Stimulated activated CD8-positive, alpha-beta memory T cell treated with anti-CD3 and anti-CD28 coated beads, Interleukin-4, amount 100 ng/mL, for 4 hours (primary cell): Measurements from ENCODE around the gene MYADM.
"Not testable (repeated sequence)": the region's sequence is repeated elsewhere in the genome, so short reads cannot be mapped to it uniquely, and the experiment has no call there.

Experiments used
- DNase-seq, 2 donors: peaks; one replicate each; pipeline ENCODE4 v3.0.0-alpha.2; 2020; ENCODE audit warnings: low read depth in 2 of 2, low spot score in 1 of 2

The MYADM gene, protein sequence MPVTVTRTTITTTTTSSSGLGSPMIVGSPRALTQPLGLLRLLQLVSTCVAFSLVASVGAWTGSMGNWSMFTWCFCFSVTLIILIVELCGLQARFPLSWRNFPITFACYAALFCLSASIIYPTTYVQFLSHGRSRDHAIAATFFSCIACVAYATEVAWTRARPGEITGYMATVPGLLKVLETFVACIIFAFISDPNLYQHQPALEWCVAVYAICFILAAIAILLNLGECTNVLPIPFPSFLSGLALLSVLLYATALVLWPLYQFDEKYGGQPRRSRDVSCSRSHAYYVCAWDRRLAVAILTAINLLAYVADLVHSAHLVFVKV

DNA sequence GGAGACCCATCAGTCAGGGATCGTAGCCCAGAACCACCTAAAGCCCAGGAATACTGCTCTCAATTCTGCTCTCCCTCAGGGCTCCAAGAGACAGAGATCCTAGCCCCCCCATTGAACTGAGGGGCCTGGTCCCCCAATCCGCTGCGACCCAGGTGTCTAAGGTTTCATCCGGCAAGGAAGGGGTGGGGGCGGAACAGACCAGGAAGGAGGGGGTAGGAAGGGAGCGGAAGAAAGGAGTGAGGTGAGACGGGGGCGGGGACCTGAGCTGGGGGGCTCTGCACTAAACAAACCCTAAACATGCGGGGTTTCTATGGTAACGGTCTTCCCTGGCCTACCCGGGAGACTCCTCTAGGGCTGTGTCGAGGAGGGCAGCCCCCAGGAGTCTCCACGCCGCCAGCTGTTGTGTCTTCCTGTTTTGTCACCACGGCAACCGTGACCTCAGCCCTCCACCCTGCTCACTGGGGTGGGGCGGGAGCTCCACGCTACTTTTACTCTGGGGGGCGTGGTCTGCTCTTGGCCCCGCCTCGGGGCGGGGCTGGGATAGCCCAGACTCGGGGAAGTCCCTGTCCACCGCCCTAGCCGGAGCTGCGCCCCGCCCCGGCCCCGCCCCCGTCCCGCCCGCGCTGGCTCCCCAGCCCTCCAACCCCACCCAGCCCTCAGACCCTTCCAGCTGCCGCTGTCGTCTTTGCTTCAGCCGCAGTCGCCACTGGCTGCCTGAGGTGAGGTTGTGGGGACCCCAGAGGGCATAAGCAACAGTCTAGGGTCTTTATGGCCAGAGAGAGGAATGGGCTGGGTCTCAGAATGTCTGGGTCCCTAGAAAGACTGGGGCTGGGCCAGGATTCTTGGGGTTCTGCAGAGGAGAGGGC lies at the start of gene MYADM:
Gene MYADM (plus strand): TSS at position 659 of the 866 bp plus-strand sequence. CDS start 5,647 bp downstream, outside the sequence.
- DNase-seq, result peak; percentile 99

DNA sequence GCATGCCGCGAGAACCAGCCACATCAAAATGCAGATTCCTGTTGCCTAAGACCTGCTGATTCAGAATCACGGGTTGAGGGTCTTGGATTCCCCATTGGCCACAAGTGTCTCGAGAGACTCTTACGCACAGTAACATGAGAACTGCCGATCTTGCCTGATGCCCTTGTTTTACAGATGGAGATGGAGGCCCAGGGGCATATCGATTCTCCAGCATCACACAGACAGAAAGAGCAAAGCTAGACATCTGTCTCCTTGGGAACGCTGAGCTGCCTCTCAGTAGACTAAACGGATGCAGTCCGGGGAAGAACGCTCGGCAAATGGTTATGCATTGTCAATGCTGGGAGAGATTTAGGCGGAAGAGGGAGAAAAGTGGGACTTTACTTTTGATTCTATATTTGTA lies 48.9 kb upstream of the MYADM start:
- no peak for DNase-seq

DNA sequence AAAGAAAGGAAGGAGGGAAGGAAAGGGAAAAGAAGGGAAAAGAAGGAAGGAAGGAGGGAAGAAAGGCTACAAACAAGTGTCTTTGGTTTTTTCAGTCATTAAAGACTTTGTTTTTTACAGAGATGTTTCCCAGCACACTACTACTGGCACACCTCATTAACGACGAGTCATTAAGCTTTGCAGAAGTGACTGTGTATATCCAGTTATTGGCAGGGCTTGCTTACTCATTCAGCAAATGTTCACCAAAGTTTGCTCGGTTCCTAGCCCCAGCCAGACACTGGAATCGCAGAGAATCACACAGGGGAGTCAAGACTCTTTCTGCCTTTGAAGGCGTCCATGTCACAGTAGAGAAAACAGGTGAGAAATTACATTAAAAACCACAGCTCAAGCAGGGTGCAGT lies 47.8 kb upstream of the MYADM start:
- DNase-seq, result no peak

DNA sequence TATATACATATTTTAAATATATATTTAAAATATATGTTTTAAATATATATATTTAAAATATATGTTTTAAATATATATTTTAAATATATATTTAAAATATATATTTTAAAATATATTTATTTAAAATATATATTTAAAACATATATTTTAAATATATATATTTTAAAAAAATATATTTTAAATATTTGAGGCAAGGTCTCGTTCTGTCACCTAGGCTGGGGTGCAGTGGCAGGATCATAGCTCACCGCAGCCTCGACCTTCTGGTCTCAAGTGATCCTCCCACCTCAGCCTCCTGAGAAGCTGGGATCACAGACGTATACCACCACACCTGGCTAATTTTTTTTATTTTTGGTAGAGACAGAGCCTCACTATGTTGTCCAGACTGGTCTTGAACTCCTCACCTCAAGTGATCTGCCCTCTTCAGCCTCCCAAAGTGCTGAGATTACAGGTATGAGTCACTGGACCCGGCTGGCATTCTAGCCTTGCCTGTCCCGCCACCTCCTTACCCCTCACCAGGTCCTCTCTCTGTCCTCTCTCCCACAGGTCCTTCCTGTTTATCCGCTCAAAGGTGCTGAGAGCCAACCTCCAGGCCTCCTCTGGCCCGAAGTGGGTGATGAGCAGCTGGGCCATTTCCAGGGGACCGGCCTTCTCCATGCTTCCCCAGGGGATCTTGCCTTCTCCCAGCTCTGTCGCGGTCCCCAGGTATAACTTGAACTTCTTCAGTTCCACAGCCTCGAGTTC lies 44.1 kb upstream of the MYADM start:
- no peak for DNase-seq

DNA sequence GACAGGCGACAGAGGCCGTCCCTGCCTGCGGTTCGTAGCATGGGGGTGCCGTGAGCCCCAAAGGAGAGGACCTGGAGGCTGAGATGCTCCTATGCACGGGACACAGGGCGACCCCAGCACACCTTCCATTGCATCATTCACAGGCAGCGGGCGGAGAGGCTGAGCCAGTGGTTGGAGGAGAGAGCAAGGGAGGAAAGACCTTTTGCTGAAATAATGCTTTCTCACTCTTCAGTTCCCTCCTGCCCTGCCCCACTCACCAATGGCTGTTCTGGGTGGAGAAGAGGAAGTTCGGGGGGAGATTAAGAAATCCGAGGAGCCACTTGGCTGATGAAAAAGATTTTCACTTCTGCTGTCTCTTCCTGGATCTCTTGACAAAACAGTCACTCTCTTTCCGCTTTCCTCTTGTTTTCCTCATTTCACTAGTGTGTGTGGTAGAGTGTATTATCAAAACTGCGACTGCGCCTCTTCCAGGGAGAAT lies 43.5 kb upstream of the MYADM start, which contains the start of gene NLRP12:
Gene NLRP12 (minus strand): TSS at position 181 of the 478 bp plus-strand sequence. CDS start 140 bp downstream, at position 41.
- no peak for DNase-seq

DNA sequence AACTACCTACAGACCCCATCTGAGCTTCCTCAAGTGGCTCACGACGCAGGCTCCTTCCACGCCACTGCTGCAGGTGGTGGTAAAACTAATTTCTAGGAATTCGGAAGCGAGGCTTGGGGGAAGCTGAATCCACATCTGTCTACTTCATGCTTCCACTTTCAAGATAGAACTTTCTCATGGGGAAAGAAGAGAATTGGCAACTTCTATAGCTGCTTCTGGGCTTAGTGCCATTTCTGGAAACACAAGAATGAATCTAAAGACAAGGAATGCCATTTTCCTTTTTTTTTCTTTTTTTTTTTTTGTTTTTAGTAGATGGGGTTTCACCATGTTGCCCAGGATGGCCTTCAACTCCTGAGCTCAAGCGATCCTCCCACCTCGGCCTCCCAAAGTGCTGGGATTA lies 40.8 kb upstream of the MYADM start:
- DNase-seq, result no peak

DNA sequence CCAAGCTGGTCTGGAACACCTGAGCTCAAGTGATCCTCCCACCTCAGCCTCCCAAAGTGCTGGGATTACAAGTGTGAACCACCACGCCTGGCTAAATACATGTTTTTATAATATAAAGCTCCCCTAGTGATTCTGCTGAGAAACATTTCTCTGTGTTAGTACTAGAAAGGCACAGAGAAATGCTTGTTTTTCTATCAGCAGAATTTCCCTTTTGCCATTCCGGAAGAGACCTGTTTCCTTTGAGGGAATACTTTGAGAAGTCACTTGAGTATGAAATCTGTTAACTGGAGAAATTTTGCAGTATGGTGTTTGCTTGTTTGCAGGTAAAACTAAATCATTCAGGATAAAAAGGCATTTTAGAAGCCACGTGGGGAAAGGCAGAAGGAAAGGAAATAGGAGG lies 39.2 kb upstream of the MYADM start:
- no peak for DNase-seq

DNA sequence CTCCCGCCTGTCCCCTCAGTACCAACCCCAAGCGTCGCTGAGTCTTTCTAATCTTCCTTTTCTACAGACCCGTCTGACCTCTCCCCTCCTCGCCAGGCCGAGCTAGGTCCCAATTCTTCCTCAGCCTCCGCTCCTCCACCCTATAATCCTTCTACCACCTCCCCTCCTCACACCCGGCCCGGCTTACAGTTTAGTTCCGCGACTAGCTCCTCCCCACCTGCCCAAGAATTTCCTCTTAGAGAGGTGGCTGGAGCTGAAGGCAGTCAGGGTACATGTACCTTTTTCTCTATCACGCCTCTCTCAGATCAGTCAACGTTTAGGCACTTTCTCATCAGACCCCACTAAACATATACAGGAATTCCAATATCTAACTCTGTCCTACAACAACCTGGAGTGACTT lies 34.8 kb upstream of the MYADM start:
- not testable (repeated sequence) for DNase-seq

DNA sequence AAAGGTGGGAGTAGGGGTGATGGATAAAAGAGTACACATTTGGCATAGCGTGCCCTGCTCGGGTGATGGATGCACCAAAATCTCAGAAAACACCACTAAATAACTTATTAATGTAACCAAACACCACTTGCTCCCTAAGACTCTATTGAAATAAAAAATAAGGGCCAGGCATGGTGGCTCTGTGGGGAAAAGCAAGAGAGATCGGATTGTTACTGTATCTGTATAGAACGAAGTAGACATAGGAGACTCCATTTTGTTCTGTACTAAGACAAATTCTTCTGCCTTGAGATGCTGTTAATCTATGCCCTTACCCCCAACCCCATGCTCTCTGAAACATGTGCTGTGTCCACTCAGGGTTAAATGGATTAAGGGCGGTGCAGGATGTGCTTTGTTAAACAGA lies 29.2 kb upstream of the MYADM start:
- DNase-seq, result not testable (repeated sequence)

DNA sequence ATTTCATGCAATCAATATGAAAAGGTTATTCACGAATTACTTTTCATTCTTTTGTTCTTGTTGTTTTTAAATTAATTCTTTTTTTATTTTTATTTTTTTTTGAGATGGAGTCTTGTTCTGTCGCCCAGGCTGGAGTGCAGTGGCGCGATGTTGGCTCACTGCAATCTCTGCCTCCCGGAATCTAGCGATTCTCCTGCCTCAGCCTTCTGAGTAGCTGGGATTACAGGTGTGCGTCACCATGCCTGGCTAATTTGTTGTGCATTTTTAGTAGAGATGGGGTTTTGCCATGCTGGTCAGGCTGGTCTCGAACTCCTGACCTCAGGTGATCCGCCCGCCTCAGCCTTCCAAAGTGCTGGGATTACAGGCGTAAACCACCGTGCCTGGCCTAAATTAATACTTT lies 27.4 kb upstream of the MYADM start:
- DNase-seq, result not testable (repeated sequence)

DNA sequence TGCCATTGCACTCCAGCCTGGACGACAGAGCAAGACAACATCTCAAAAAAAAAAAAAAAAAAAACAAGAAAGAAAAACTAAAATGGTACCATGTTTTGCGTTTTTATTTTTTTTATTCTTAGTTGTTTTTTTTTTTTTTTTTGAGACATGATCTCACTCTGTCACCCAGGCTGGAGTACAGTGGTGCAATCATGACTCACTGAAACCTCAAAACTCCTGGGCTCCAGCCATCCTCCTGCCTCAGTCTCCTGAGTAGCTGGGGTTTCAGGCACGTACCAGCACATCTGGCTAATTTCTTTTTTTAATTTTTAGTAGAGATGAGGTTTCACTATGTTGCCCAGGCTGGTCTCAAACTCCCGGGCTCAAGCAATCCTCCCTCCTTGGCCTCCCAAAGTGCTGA lies 26.8 kb upstream of the MYADM start:
- DNase-seq, result not testable (repeated sequence)

DNA sequence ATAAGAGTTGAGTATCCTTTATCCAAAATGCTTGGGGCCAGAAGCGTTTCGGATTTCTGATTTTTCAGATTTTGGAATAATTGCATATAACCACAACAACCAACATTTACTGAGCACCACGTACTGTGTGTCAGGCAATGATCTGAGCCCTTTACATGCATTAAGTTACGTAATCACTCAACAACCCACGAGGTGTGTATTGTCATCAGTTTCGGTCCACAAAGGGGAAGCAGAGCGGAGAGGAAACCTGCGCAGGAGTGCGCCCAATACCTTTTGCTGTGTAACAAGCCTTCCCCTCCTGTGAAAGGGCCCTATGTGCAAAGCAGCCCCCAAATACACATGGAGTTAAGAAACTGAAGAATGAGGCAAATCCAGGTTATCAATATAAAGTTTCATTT lies 22.8 kb upstream of the MYADM start:
- DNase-seq, result no peak

DNA sequence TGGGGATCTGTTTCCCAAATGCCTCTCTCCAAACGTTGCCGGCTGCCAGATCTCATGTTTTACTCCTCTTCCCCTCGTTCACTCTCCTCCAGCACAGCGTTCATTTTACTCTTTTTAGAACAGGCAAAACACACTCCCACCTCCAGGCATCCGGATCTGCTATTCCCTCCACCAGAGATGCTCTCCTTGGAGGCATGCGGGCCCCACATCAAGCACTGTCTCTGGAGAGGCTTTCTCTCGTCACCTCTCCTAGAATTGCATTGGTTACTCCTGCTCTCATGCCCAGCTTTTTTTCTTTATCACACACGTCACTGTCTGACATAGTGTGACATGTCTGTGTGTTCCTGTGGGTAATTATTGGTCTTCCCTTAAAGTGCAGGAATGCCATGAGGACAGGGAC lies 20.1 kb upstream of the MYADM start:
- DNase-seq, result no peak

DNA sequence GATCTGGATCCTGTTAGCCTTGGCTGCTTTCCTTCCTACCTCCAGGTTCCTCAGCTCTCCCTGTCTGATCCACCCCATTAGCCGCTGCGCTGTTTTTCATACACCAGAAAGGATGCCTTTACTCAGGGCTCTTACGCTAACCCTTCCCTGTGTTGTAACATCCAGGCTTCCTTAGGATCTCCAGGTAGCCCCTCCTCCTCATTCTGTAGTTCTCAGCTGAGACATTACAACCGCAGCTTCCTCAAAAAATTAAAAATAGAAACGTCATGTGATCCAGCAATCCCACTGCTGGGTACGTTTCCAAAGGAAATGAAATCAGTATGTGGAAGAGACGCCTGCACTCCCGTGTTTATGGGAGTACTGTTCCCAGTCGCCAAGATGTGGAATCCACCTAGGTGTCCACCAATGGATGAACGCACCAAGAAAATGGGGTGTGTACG lies 18.4 kb upstream of the MYADM start:
- no peak for DNase-seq

DNA sequence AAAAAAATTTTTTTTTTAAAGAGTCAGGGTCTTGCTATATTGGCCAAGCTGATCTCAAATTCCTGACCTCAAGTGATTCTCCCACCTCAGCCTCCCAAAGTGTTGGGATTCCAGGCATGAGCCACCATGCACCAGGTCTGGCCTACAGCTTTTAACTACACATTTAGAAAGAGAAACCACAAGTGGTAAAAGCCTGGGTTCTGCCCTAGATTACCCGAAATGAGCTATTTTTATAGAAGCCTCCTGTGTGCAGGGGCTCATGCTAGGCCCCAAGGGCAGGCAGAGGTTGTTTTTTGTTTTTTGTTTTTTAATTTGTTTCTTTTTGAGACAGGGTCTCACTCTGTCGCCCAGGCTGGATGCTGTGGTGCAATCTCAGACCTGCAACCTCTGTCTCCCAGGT lies 14.0 kb upstream of the MYADM start:
- no peak for DNase-seq

DNA sequence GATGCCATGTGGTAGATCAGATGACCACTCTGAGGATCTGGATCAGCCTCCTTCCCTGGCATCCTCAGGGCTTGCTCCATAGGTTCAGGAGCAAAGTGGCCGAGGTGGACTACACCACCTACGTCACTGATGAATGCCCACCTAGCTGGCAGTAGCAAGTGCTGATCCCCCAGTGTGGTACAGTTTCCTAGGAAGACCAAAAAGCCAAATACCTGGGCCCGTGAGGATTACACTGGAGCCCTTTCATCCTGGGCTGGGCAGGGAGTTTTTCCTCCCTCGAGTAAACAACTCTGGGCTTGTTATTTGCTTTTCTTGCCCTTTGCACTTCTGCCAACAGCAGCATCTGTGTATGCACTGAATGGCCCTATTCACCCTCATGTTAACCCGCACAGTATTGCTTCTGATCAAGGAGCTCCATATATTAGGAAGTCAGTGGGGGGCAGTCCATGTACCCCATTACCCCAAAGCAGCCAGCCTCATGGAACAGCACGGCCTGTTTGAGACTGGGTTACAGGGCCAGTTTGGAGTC lies 3.3 kb upstream of the MYADM start:
- DNase-seq, result no peak

DNA sequence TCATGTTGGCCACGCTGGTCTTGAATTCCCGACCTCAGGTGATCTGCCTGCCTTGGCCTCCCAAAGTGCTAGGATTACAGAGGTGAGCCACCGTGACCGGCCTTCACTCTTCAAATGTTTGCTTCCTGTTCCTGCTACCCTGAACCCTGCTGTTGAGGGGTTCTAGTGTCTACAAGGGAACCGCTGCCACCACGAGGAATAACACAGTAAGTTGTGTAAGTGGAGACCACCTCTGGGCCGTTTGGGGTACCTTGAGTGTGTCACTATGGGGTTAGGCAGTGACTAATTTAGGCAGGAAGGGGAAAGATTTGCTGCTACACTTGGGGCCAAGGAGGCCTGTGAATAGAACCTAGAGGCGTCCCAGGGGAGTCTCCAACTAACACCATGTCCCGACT lies 2.2 kb upstream of the MYADM start:
- no peak for DNase-seq

DNA sequence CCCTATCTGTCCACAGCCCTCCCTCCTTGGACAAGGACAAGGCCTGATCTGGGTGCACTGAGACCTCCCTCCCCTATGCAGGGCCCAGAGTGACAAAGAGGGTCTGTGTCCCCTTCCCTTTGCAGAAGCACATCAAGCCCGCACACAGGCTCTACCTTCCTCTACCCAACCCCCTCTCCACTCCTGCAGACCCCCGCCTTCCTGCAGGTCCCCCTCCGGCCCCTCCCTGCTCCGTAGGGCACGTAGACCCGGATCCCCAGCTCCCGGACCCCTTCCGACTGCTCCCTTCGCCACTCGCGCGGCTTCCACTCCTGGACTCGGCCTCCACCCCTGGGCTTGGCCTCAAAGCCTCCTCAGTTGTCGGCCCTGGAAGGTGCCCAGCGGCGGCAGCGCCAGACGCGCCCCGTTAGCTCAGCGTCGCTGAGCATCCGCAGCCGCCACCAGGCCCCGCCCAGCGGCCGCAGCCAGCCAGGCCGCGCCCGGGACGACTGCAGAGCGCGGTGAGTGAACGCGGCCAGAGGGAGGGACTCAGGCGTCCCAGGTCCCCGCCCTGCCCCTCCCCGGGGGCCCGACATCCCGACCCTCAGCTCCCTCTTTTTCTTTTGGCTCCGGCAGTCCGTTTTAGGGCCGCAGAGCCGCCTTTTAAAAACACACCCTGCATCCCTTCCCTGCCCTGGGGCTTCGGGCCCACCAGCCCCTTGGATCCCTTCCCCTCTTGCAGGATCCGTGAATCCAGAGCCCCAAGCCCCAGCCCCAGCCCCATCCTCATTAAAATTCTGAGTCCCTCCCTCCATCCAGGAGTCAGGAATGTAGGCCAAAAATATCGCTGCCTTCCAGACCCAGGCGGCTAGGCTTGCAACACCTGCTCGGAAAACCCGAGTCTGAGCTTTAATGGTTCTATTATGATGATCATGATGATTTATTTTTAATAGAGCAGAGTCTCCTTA lies 1.5 kb upstream of the MYADM start:
- DNase-seq, result no peak

DNA sequence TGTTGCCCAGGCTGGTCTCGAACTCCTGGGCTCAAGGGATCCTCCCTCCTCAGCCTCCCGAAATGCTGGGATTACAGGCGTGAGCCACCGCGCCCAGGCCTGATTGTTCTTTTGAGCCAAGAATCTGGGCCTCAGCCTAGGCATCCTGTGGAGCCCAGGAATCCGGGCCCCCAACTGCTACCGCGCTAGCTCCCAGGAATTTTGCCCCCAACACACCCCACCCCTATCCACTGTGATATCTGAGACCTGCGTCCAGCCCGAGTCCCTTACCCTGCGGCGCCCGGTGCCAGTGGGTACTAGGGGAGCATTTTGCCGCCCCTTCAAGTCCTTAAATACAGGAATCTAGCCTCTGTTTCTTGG lies 838 bp upstream of the MYADM start:
- DNase-seq, result no peak
